A673 (cell line): ENCODE measurements around the gene FAM217A. TPM values are rescaled to one million over a fixed set of nuclear protein-coding genes. Genes with fewer than 3 reads are reported as not detected.
"Not testable (repeated sequence)": the region's sequence is repeated elsewhere in the genome, so short reads cannot be mapped to it uniquely, and the experiment has no call there.

Experiments
- BruUV-seq: library from RNA; stranded (reverse); fragments of 400-500 nt; replicated peaks from 2 replicates; lab custom pipeline; 2021; lab: Mats Ljungman, UMichigan
- CTCF ChIA-PET: fragments of 300-600 bp; sonication (Branson Sonifier 250); formaldehyde crosslinking; loops from one replicate; lab custom pipeline; 2022; ENCODE audit warnings: antibody characterized with exemption; lab: Charles Lee
- POLR2A ChIA-PET: fragments of 300-600 bp; sonication (Branson Sonifier 250); formaldehyde crosslinking; loops from one replicate; lab custom pipeline; 2022; ENCODE audit warnings: antibody characterized with exemption; ENCODE audit not compliant: low non-redundant PET; lab: Charles Lee
- DNase-seq: peaks from one replicate; pipeline ENCODE4 v3.0.0-alpha.2; 2015; ENCODE audit warnings: low spot score
- H3K27ac ChIP-seq: fragments of 200-600 bp; sonication (generic); 2 replicates; pipeline ENCODE4 v1.5.1; 2016; ENCODE audit warnings: mixed run types, low read depth, mild to moderate bottlenecking, mixed read lengths, antibody characterized with exemption, low read length; ENCODE audit not compliant: poor library complexity, severe bottlenecking
- H3K27me3 ChIP-seq: fragments of 200-600 bp; sonication (generic); replicated peaks from 2 replicates; pipeline ENCODE4 v1.6.1; 2017; ENCODE audit warnings: mixed run types, low read depth, mild to moderate bottlenecking, mixed read lengths, antibody characterized with exemption, low read length; ENCODE audit not compliant: insufficient read depth, poor library complexity
- H3K36me3 ChIP-seq: fragments of 200-600 bp; sonication (generic); 2 replicates; pipeline ENCODE4 v1.6.1; 2016; ENCODE audit warnings: mixed run types, mild to moderate bottlenecking, mixed read lengths, antibody characterized with exemption, low read length; ENCODE audit not compliant: insufficient read depth, poor library complexity, severe bottlenecking
- H3K4me1 ChIP-seq: fragments of 200-600 bp; sonication (generic); 2 replicates; pipeline ENCODE4 v1.6.1; 2017; ENCODE audit warnings: mixed run types, mild to moderate bottlenecking, mixed read lengths, antibody characterized with exemption, low read length; ENCODE audit not compliant: insufficient read depth, poor library complexity, severe bottlenecking
- H3K4me3 ChIP-seq: fragments of 200-600 bp; sonication (generic); 2 replicates; pipeline ENCODE4 v1.5.1; 2016; ENCODE audit warnings: low read depth, mixed run types, mild to moderate bottlenecking, mixed read lengths, low read length; ENCODE audit not compliant: poor library complexity, severe bottlenecking
- H3K9me3 ChIP-seq: fragments of 200-600 bp; sonication (generic); 2 replicates; pipeline ENCODE4 v1.6.1; 2016; ENCODE audit warnings: mixed run types, low read depth, mild to moderate bottlenecking, mixed read lengths, antibody characterized with exemption, low read length; ENCODE audit not compliant: poor library complexity, severe bottlenecking
- CTCF ChIP-seq: fragments of 300-800, 200-600 bp; sonication (generic); conservative IDR thresholded peaks from 2 replicates; pipeline ENCODE4 v1.5.1; 2017; ENCODE audit warnings: low read depth, mild to moderate bottlenecking, antibody characterized with exemption, low read length, moderate library complexity, mixed read lengths
- EZH2 ChIP-seq: fragments of 200-600 bp; sonication (generic); IDR thresholded peaks from 2 replicates; pipeline ENCODE4 v1.6.1; 2017; ENCODE audit warnings: borderline replicate concordance, low read depth, mild to moderate bottlenecking, mixed read lengths, antibody characterized with exemption, low read length; ENCODE audit not compliant: poor library complexity, severe bottlenecking
- intact Hi-C: fragments of 100-400 bp; cut with micrococcal nuclease; formaldehyde crosslinking; loops from one replicate; pipeline ENCODE4 v1.10.0; 2022; ENCODE audit not compliant: unreplicated experiment
- total RNA-seq: library from RNA; stranded (reverse); gene quantifications from 2 replicates; pipeline ENCODE4 v1.2.3, GENCODE V29; 2021

Gene FAM217A
- total RNA-seq, 1 experiment from 2014 or later, result not detected

GRCh38 chr6:4093288-4093687, 14.4 kb upstream of the FAM217A start:
- Histone ChIP-seq H3K4me3 (no peak overlapping the region), H3K27me3 (peaks cover 27% of the 10 kb centered on the region), H3K36me3 (no peaks in the 10 kb centered on the region), H3K4me1 (peaks cover 8% of the 10 kb centered on the region), H3K9me3 (no peaks in the 10 kb centered on the region), H3K27ac (no peak overlapping the region)
- ChIA-PET CTCF (no interaction called here), POLR2A (no interaction called here)
- intact Hi-C loops, result no loop called here
- no TSS peak for BruUV-seq
- DNase-seq, result peak; percentile 68
- TF ChIP-seq EZH2 (no peak), CTCF (no peak)

GRCh38 chr6:4091941-4092340, 13.0 kb upstream of the FAM217A start:
- H3K9me3 ChIP-seq, result no peaks in the 10 kb centered on the region
- peaks cover 8% of the 10 kb centered on the region for H3K4me1 ChIP-seq
- intact Hi-C loops, result no loop called here
- H3K36me3 ChIP-seq, result no peaks in the 10 kb centered on the region
- H3K27ac ChIP-seq, result no peak overlapping the region
- DNase-seq, result no peak
- H3K27me3 ChIP-seq, result peaks cover 27% of the 10 kb centered on the region
- ChIA-PET CTCF (no interaction called here), POLR2A (no interaction called here)
- no peak overlapping the region for H3K4me3 ChIP-seq
- BruUV-seq, result no TSS peak
- no peak for TF ChIP-seq EZH2
- no peak for TF ChIP-seq CTCF

GRCh38 chr6:4090043-4090442, 11.1 kb upstream of the FAM217A start:
- CTCF ChIA-PET, POLR2A ChIA-PET, H3K4me3 ChIP-seq, DNase-seq, H3K9me3 ChIP-seq, H3K27me3 ChIP-seq, H3K27ac ChIP-seq, intact Hi-C loops, H3K4me1 ChIP-seq, BruUV-seq, H3K36me3 ChIP-seq: not testable (repeated sequence)

- CTCF ChIA-PET, result no interaction called here
- H3K36me3 ChIP-seq, result no peaks in the 10 kb centered on the region
- no peak overlapping the region for H3K27ac ChIP-seq
- BruUV-seq, result no TSS peak
- H3K4me1 ChIP-seq, result peaks cover 7% of the 10 kb centered on the region
- no peak overlapping the region for H3K4me3 ChIP-seq
- no peaks in the 10 kb centered on the region for H3K9me3 ChIP-seq
- no peak for DNase-seq
- intact Hi-C loops, result no loop called here
- POLR2A ChIA-PET, result no interaction called here
- peaks cover 7% of the 10 kb centered on the region for H3K27me3 ChIP-seq
- TF ChIP-seq EZH2 (no peak), CTCF (no peak)
Observed at GRCh38 chr6:4088704-4089103, 9.8 kb upstream of the FAM217A start.
